K562 (cell line): ENCODE measurements around the gene LRRC49. TPM values are rescaled to one million over a fixed set of nuclear protein-coding genes. Genes with fewer than 3 reads are reported as not detected.

ENCODE experiments used
- ATAC-seq: fragments of 200-7000 bp; cut with Tn5 transposase; 3 replicates; pipeline ENCODE4 v1.9.1; 2020; ENCODE audit warnings: moderate library complexity
- BruUV-seq: library from RNA; stranded (reverse); fragments of 400-500 nt; replicated peaks from 2 replicates; lab custom pipeline; 2021; lab: Mats Ljungman, UMichigan
- CTCF ChIA-PET: fragments of 300-600 bp; formaldehyde crosslinking; extraction: SDS; loops from one replicate; lab custom pipeline; 2021; ENCODE audit warnings: low intra/inter-chr PET ratio; lab: Yijun Ruan, JAX
- POLR2A ChIA-PET: fragments of 300-600, 350-650 bp; sonication (Branson Sonifier 250); formaldehyde crosslinking; extraction: SDS; loops from one replicate; lab custom pipeline; 2021; ENCODE audit warnings: antibody characterized with exemption, inconsistent platforms; lab: Yijun Ruan, JAX
- DNase-seq, 4 experiments: peaks; one replicate each; pipeline versions ENCODE4 v3.0.0 to v3.0.0-alpha.2; 2011 to 2018; ENCODE audit warnings: low spot score in 3 of 4, mixed read lengths in 3 of 4; ENCODE audit errors: extremely low read depth in 1 of 4
- FAIRE-seq: peaks from 2 replicates; lab custom pipeline; 2011; peaks lifted over from hg19 to GRCh38; lab: Jason Lieb, UNC
- H2AFZ ChIP-seq: 2 replicates; pipeline ENCODE4 v1.6.0; 2011; ENCODE audit warnings: low read depth, low read length, control low read depth, inconsistent platforms
- H3K27ac ChIP-seq: fragments of 200-600 bp; 3 replicates; pipeline ENCODE4 v1.8.0; 2011; ENCODE audit warnings: low read depth, mild to moderate bottlenecking, control low read depth, inconsistent platforms, low read length, moderate library complexity, mixed read lengths; ENCODE audit errors: extremely low read depth
- H3K27me3 ChIP-seq, 2 experiments: fragments of 300-600 bp in 1 of 2; 2 replicates in 1 of 2; 3 replicates in 1 of 2; pipeline versions ENCODE4 v1.6.0 to v1.8.0; 2011; ENCODE audit warnings: inconsistent platforms in 2 of 2, low read length in 2 of 2, mild to moderate bottlenecking in 1 of 2, mixed read lengths in 1 of 2, moderate library complexity in 1 of 2; ENCODE audit not compliant: control insufficient read depth in 2 of 2, insufficient read depth in 2 of 2
- H3K36me3 ChIP-seq: fragments of 300-600 bp; 3 replicates; pipeline ENCODE4 v1.8.0; 2011; ENCODE audit warnings: mild to moderate bottlenecking, low read length, inconsistent platforms; ENCODE audit not compliant: control insufficient read depth, insufficient read depth
- H3K4me1 ChIP-seq, 2 experiments: fragments of 200-600 bp in 1 of 2; replicated peaks in 1 of 2; 2 replicates in 1 of 2; 3 replicates in 1 of 2; pipeline versions ENCODE4 v1.5.1 to v1.8.0; 2011; ENCODE audit warnings: inconsistent platforms in 2 of 2, low read length in 2 of 2, mild to moderate bottlenecking in 1 of 2, mixed read lengths in 1 of 2, moderate library complexity in 1 of 2; ENCODE audit not compliant: control insufficient read depth in 2 of 2, insufficient read depth in 2 of 2
- H3K4me2 ChIP-seq: 2 replicates; pipeline ENCODE4 v1.6.1; 2011; ENCODE audit warnings: low read length, control low read depth, inconsistent platforms, mixed read lengths; ENCODE audit not compliant: insufficient read depth
- H3K4me3 ChIP-seq: fragments of 200-600 bp; sonication (generic), shearing (Covaris generic); 2 replicates; pipeline ENCODE4 v1.5.1; 2016; ENCODE audit warnings: control low read depth, inconsistent platforms
- H3K79me2 ChIP-seq: fragments of 200-600 bp; 3 replicates; pipeline ENCODE4 v1.8.0; 2011; ENCODE audit warnings: low read length, inconsistent platforms; ENCODE audit not compliant: control insufficient read depth, insufficient read depth
- H3K9ac ChIP-seq, 2 experiments: 2 replicates each; pipeline versions ENCODE4 v1.6.0 to v1.6.1; 2011; ENCODE audit warnings: low read depth in 2 of 2, low read length in 2 of 2, control low read depth in 1 of 2, inconsistent platforms in 1 of 2, mild to moderate bottlenecking in 1 of 2, mixed read lengths in 1 of 2; ENCODE audit not compliant: insufficient read depth in 1 of 2
- H3K9me1 ChIP-seq: one replicate; pipeline ENCODE4 v1.6.0; 2011; ENCODE audit warnings: inconsistent platforms, mild to moderate bottlenecking, low read length, moderate library complexity; ENCODE audit not compliant: control insufficient read depth, insufficient read depth
- H3K9me3 ChIP-seq: replicated peaks from 2 replicates; pipeline ENCODE4 v1.5.1; 2011; ENCODE audit warnings: low read depth, low read length, inconsistent platforms; ENCODE audit not compliant: control insufficient read depth, insufficient read depth
- H4K20me1 ChIP-seq: replicated peaks from 2 replicates; pipeline ENCODE4 v1.6.1; 2011; ENCODE audit warnings: low read length, inconsistent platforms, mixed read lengths; ENCODE audit not compliant: control insufficient read depth, insufficient read depth
- MAFG ChIP-seq: fragments of 450-650 bp; conservative IDR thresholded peaks from 2 replicates; pipeline ENCODE4 v1.6.1; 2016; ENCODE audit warnings: missing genetic modification characterization, missing compliant biosample characterization
- MED1 ChIP-seq: sonication (generic); formaldehyde crosslinking; IDR thresholded peaks from 2 replicates; pipeline ENCODE4 v1.8.1; 2023; ENCODE audit warnings: missing genetic modification reagents, borderline replicate concordance
- MGA ChIP-seq: fragments of 450-650 bp; IDR thresholded peaks from 2 replicates; pipeline ENCODE4 v1.6.1; 2016; ENCODE audit warnings: mild to moderate bottlenecking, moderate library complexity
- NKRF ChIP-seq: fragments of 450-650 bp; IDR thresholded peaks from 2 replicates; pipeline ENCODE4 v1.6.1; 2016; ENCODE audit warnings: borderline replicate concordance
- PCBP2 ChIP-seq: fragments of 200-400 bp; formaldehyde crosslinking; IDR thresholded peaks from 2 replicates; pipeline ENCODE4 v1.6.1; 2018; ENCODE audit warnings: low read length, low read depth, mild to moderate bottlenecking, moderate library complexity; ENCODE audit not compliant: poor library complexity, severe bottlenecking
- RFX1 ChIP-seq: fragments of 450-650 bp; IDR thresholded peaks from 2 replicates; pipeline ENCODE4 v1.6.1; 2016; ENCODE audit warnings: mild to moderate bottlenecking, moderate library complexity
- ZBTB33 ChIP-seq: sonication (generic); formaldehyde crosslinking; IDR thresholded peaks from 2 replicates; pipeline ENCODE4 v1.8.1; 2023; ENCODE audit warnings: mild to moderate bottlenecking, missing genetic modification reagents
- ZNF436 ChIP-seq: fragments of 250-450, 450-650 bp; sonication (Bioruptor Pico); formaldehyde crosslinking; IDR thresholded peaks from 2 replicates; pipeline ENCODE4 v1.7.0; 2020; ENCODE audit warnings: mild to moderate bottlenecking
- in situ Hi-C: fragments of 300-500 bp; cut with MboI; formaldehyde crosslinking; loops from 4 replicates; pipeline ENCODE4 v1.15.0; 2018; ENCODE audit warnings: inconsistent platforms, mixed read lengths
- intact Hi-C: fragments of 100-400 bp; cut with micrococcal nuclease; formaldehyde crosslinking; loops from 2 replicates; pipeline ENCODE4 v1.14.2; 2022
- polyA plus RNA-seq, 8 experiments: library from polyadenylated mRNA; depleted of rRNA in 4 of 8; stranded (reverse) in 5 of 8; unstranded in 3 of 8; fragments of >200 nt; fragmentation: Nextera tagmentation in 2 of 8; fragmentation: Illumina TruSeq in 1 of 8; extraction: Ambion mirVana in 2 of 8; extraction: Trizol in 1 of 8; gene quantifications; 2 replicates each; pipeline versions ENCODE4 v1.2.1 to v1.2.3, GENCODE V29; 2011 to 2014; ENCODE audit warnings: inconsistent platforms in 1 of 8, missing spikeins in 1 of 8
- total RNA-seq, 7 experiments: library from RNA; depleted of rRNA in 6 of 7; stranded (reverse); fragments of >200 nt in 6 of 7; fragmentation: Illumina TruSeq in 2 of 7; extraction: Trizol in 2 of 7; gene quantifications; 2 replicates each; pipeline versions ENCODE4 v1.2.1 to v1.2.3, GENCODE V29; 2011 to 2021; ENCODE audit warnings: low replicate concordance in 1 of 7

The LRRC49 gene
- total and polyA plus RNA-seq, 9 of the 15 experiments (the other 6 are each of a cell fraction or from before 2014, with no cell fraction given) = 0.32 TPM; not detected in 8

- Histone ChIP-seq H3K4me2 (no peak overlapping the region), H3K27ac (no peak overlapping the region), H4K20me1 (no peaks in the 10 kb centered on the region), H3K4me3 (no peak overlapping the region), H3K9ac (no peak overlapping the region), H3K9me3 (no peaks in the 10 kb centered on the region), H3K27me3 (no peaks in the 10 kb centered on the region), H3K4me1 (no peaks in the 10 kb centered on the region), H3K9me1 (no peaks in the 10 kb centered on the region), H3K36me3 (no peaks in the 10 kb centered on the region), H2AFZ (no peak overlapping the region), H3K79me2 (no peaks in the 10 kb centered on the region)
- BruUV-seq = no TSS peak
- ChIA-PET POLR2A (no interaction called here), CTCF (no interaction called here)
- DNase-seq = no peak
- no peak for FAIRE-seq
- in situ Hi-C loops (no loop called here), intact Hi-C loops (no loop called here)
- no peak for ATAC-seq
- TF ChIP-seq ZNF436 (CRISPR knock-in tag) (no peak), ZBTB33 (CRISPR knock-in tag) (no peak), MED1 (CRISPR knock-in tag) (no peak), NKRF (no peak), PCBP2 (no peak), MAFG (tag) (no peak), RFX1 (no peak), MGA (no peak)
Observed at GRCh38 chr15:70931821-70932220, 39.2 kb downstream of the LRRC49 start.
